WTC11 (cell line): ENCODE data around the gene KIF26A. TPM values are rescaled to one million over a fixed set of nuclear protein-coding genes. Genes with fewer than 3 reads are reported as not detected.
A peak's percentile ranks its signal among the peaks of the same experiment; 100 is the strongest.

Experiments
- ATAC-seq: fragments of 200-7000 bp; cut with Tn5 transposase; 2 replicates; pipeline ENCODE4 v1.10.0; 2021; ENCODE audit warnings: mild to moderate bottlenecking, moderate library complexity
- CTCF ChIA-PET: fragments of 300-600 bp; sonication (Branson Sonifier 250); formaldehyde crosslinking; loops from one replicate; lab custom pipeline; 2021; ENCODE audit warnings: antibody characterized with exemption; lab: Charles Lee
- POLR2A ChIA-PET: fragments of 350-600 bp; sonication (Branson Sonifier 250); formaldehyde crosslinking; loops from one replicate; lab custom pipeline; 2021; ENCODE audit warnings: antibody characterized with exemption; lab: Charles Lee
- DNase-seq: peaks from one replicate; pipeline ENCODE4 v3.0.0; 2021; ENCODE audit warnings: low spot score
- H3K27ac Mint-ChIP-seq: 2 replicates; pipeline ENCODE4 v1.8.0; 2021; ENCODE audit warnings: mixed read lengths
- H3K27me3 Mint-ChIP-seq: 2 replicates; pipeline ENCODE4 v1.8.0; 2021; ENCODE audit warnings: low read depth, mild to moderate bottlenecking, moderate library complexity, mixed read lengths
- H3K36me3 Mint-ChIP-seq: 2 replicates; pipeline ENCODE4 v1.8.0; 2021; ENCODE audit warnings: mixed read lengths
- H3K4me1 Mint-ChIP-seq: 2 replicates; pipeline ENCODE4 v1.8.0; 2022; ENCODE audit warnings: mixed read lengths
- H3K4me3 Mint-ChIP-seq: 2 replicates; pipeline ENCODE4 v1.8.0; 2021; ENCODE audit warnings: mild to moderate bottlenecking, moderate library complexity, mixed read lengths
- H3K9me3 Mint-ChIP-seq: 2 replicates; pipeline ENCODE4 v1.8.0; 2021; ENCODE audit warnings: mixed read lengths
- AFF4 ChIP-seq: sonication (generic); formaldehyde crosslinking; IDR thresholded peaks from 2 replicates; pipeline ENCODE4 v1.8.1; 2023; ENCODE audit warnings: mild to moderate bottlenecking, missing genetic modification reagents, borderline replicate concordance
- ATF6 ChIP-seq: sonication (generic); formaldehyde crosslinking; IDR thresholded peaks from 2 replicates; pipeline ENCODE4 v1.8.1; 2023; ENCODE audit warnings: mild to moderate bottlenecking, missing genetic modification reagents
- CREB1 ChIP-seq: sonication (generic); formaldehyde crosslinking; IDR thresholded peaks from 2 replicates; pipeline ENCODE4 v1.8.0; 2023; ENCODE audit warnings: mild to moderate bottlenecking, missing genetic modification reagents
- CTCF ChIP-seq: fragments of 200-600 bp; IDR thresholded peaks from 2 replicates; pipeline ENCODE4 v1.8.0; 2022; ENCODE audit warnings: antibody characterized with exemption
- ESRRA ChIP-seq: sonication (generic); formaldehyde crosslinking; IDR thresholded peaks from 2 replicates; pipeline ENCODE4 v1.8.1; 2022; ENCODE audit warnings: mild to moderate bottlenecking, missing genetic modification reagents, borderline replicate concordance
- NR1H2 ChIP-seq: sonication (generic); formaldehyde crosslinking; IDR thresholded peaks from 2 replicates; pipeline ENCODE4 v1.9.0; 2021; ENCODE audit warnings: mild to moderate bottlenecking, moderate library complexity, missing genetic modification reagents
- NR3C1 ChIP-seq: sonication (generic); formaldehyde crosslinking; conservative IDR thresholded peaks from 2 replicates; pipeline ENCODE4 v1.8.1; 2023; ENCODE audit warnings: low read depth, mild to moderate bottlenecking, missing genetic modification reagents
- PRDM15 ChIP-seq: sonication (generic); formaldehyde crosslinking; IDR thresholded peaks from 2 replicates; pipeline ENCODE4 v1.8.0; 2022; ENCODE audit warnings: missing genetic modification reagents
- RELA ChIP-seq: sonication (generic); formaldehyde crosslinking; IDR thresholded peaks from 2 replicates; pipeline ENCODE4 v1.8.1; 2022; ENCODE audit warnings: missing genetic modification reagents, mild to moderate bottlenecking, borderline replicate concordance
- USF1 ChIP-seq: sonication (generic); formaldehyde crosslinking; IDR thresholded peaks from 2 replicates; pipeline ENCODE4 v1.8.0; 2022; ENCODE audit warnings: mild to moderate bottlenecking, missing genetic modification reagents
- ZNF121 ChIP-seq: sonication (generic); formaldehyde crosslinking; IDR thresholded peaks from 2 replicates; pipeline ENCODE4 v1.8.0; 2023; ENCODE audit warnings: missing genetic modification reagents
- ZNF423 ChIP-seq: fragments of 250-450 bp; sonication (Bioruptor Pico); IDR thresholded peaks from 2 replicates; pipeline ENCODE4 v2.1.2; 2022; ENCODE audit warnings: mild to moderate bottlenecking, moderate library complexity
- total RNA-seq: library from RNA; stranded (reverse); gene quantifications from 3 replicates; pipeline ENCODE4 v1.2.3, GENCODE V29; 2021

Gene KIF26A
- total RNA-seq, 1 experiment from 2014 or later: 53.4 TPM

- POLR2A ChIA-PET: no interaction called here
- CTCF ChIA-PET: interaction anchor here (1.1 kb wide), 1 partner anchor 14 kb away, joined by 3 read pairs; no protein-coding TSS in a partner anchor
- no peaks in the 10 kb centered on the region for H3K4me1 Mint-ChIP-seq
- H3K27ac Mint-ChIP-seq: no peak overlapping the region
- H3K27me3 Mint-ChIP-seq: no peaks in the 10 kb centered on the region
- ATAC-seq (peak; percentile 43; the same call in 1 of the 2 replicates), DNase-seq (peak; percentile 45)
- H3K4me3 Mint-ChIP-seq: no peak overlapping the region
- H3K36me3 Mint-ChIP-seq: no peaks in the 10 kb centered on the region
- no peaks in the 10 kb centered on the region for H3K9me3 Mint-ChIP-seq
- peak; percentile 48; the same call in 1 of the 2 replicates for TF ChIP-seq PRDM15 (CRISPR knock-in tag)
- TF ChIP-seq ATF6: no peak
- TF ChIP-seq ZNF121 (CRISPR knock-in tag): no peak
These were observed 18.9 kb downstream of the KIF26A start for GRCh38 chr14:104157016-104157928.

- Mint-ChIP-seq H3K36me3 (no peaks in the 10 kb centered on the region), H3K27ac (no peak overlapping the region), H3K27me3 (no peaks in the 10 kb centered on the region), H3K4me1 (no peaks in the 10 kb centered on the region), H3K9me3 (no peaks in the 10 kb centered on the region), H3K4me3 (no peak overlapping the region)
- DNase-seq: no peak
- ChIA-PET POLR2A (no interaction called here), CTCF (no interaction called here)
- TF ChIP-seq AFF4 (CRISPR knock-in tag) (no peak), ZNF423 (CRISPR knock-in tag) (no peak), RELA (CRISPR knock-in tag) (no peak), NR1H2 (CRISPR knock-in tag) (no peak), NR3C1 (CRISPR knock-in tag) (no peak), CREB1 (CRISPR knock-in tag) (no peak), USF1 (CRISPR knock-in tag) (no peak), ESRRA (no peak), CTCF (no peak)
- no peak for ATAC-seq
These were observed 20.7 kb downstream of the KIF26A start for GRCh38 chr14:104158827-104159798.
